Hepatocyte (in vitro differentiated cells): Measurements from ENCODE around the gene PSMD1.

Experiments
- EZH2phosphoT487 ChIP-seq: fragments of 200-600 bp; sonication (generic); IDR thresholded peaks from one replicate; pipeline ENCODE4 v1.6.1; 2018; ENCODE audit warnings: antibody characterized with exemption, mild to moderate bottlenecking, low read depth, moderate library complexity; ENCODE audit not compliant: unreplicated experiment, severe bottlenecking
- TF ChIP-seq, protein P1 (sequence below): fragments of 200-600 bp; sonication (generic); IDR thresholded peaks from 2 replicates; pipeline ENCODE4 v1.5.1; 2016; ENCODE audit warnings: antibody characterized with exemption, mild to moderate bottlenecking; ENCODE audit not compliant: poor library complexity

DNA sequence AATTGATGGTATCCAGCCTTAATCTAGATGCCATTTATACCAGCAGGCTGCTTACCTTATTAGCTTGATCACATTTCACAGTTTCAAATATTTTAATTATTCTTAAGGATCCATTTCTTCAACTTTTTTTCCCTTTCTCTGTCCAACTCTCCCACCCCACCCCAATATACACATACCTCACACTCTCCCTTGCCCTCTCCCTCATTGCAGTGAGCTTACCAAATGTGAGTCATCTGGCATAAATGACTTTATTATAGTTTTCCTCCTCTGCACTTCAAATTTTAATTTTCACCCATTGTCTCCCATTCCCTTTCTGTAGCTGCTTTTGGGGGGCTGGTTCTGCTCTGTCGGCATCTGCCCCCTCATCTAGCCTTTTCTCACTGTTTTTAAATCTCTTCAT is 55.3 kb downstream of the PSMD1 start:
- TF ChIP-seq, protein P1, sequence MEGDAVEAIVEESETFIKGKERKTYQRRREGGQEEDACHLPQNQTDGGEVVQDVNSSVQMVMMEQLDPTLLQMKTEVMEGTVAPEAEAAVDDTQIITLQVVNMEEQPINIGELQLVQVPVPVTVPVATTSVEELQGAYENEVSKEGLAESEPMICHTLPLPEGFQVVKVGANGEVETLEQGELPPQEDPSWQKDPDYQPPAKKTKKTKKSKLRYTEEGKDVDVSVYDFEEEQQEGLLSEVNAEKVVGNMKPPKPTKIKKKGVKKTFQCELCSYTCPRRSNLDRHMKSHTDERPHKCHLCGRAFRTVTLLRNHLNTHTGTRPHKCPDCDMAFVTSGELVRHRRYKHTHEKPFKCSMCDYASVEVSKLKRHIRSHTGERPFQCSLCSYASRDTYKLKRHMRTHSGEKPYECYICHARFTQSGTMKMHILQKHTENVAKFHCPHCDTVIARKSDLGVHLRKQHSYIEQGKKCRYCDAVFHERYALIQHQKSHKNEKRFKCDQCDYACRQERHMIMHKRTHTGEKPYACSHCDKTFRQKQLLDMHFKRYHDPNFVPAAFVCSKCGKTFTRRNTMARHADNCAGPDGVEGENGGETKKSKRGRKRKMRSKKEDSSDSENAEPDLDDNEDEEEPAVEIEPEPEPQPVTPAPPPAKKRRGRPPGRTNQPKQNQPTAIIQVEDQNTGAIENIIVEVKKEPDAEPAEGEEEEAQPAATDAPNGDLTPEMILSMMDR = no peak
- no peak for TF ChIP-seq EZH2phosphoT487
